ENCODE results near the gene PRR11.

DNA sequence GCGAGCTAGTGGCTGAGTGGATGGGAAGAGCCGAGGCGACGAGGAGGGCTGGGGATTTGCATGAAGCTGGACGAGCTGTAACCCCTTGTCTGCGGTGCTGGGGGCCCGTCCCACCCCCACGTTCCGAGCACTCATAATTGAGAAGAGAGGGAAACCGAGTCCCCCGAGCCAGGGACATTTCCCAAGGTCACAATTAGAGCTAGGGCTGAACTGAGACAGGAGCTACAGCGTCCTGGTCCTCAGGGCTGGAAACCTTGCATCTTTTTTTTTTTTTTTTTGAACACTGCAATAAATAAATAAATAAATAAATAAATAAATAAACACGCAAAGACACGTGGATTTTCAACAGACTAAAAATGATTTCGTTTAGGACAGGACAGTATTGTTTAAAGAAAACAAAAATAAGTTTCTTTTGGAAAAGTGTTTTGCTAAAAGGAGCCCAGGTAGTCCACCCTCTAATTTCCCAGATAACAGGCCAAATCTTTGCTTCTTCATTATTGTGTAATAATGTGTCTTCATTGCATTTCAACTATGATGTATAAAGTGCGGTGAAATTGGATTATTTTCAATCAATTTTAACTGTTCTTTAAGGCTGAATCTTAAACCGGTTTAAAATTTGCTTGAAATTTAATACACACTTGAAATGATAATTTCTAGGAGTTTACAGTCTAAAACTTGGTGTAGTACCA lies 65.8 kb downstream of the PRR11 start:
- TF ChIP-seq, protein P1, sequence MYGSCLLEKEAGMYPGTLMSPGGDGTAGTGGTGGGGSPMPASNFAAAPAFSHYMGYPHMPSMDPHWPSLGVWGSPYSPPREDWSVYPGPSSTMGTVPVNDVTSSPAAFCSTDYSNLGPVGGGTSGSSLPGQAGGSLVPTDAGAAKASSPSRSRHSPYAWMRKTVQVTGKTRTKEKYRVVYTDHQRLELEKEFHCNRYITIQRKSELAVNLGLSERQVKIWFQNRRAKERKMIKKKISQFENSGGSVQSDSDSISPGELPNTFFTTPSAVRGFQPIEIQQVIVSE (CRISPR knock-in tag; IDR thresholded peaks at IDR 0.05; ENCODE audit: borderline replicate concordance): no peak
- TF ChIP-seq ATF1 (CRISPR knock-in tag; IDR thresholded peaks at IDR 0.05): no peak
- TF ChIP-seq FOXJ3 (CRISPR knock-in tag; IDR thresholded peaks at IDR 0.05; ENCODE audit: borderline replicate concordance): no peak
- TF ChIP-seq, protein P2, sequence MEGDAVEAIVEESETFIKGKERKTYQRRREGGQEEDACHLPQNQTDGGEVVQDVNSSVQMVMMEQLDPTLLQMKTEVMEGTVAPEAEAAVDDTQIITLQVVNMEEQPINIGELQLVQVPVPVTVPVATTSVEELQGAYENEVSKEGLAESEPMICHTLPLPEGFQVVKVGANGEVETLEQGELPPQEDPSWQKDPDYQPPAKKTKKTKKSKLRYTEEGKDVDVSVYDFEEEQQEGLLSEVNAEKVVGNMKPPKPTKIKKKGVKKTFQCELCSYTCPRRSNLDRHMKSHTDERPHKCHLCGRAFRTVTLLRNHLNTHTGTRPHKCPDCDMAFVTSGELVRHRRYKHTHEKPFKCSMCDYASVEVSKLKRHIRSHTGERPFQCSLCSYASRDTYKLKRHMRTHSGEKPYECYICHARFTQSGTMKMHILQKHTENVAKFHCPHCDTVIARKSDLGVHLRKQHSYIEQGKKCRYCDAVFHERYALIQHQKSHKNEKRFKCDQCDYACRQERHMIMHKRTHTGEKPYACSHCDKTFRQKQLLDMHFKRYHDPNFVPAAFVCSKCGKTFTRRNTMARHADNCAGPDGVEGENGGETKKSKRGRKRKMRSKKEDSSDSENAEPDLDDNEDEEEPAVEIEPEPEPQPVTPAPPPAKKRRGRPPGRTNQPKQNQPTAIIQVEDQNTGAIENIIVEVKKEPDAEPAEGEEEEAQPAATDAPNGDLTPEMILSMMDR (IDR thresholded peaks at IDR 0.05): no peak
- TF ChIP-seq, protein P3, sequence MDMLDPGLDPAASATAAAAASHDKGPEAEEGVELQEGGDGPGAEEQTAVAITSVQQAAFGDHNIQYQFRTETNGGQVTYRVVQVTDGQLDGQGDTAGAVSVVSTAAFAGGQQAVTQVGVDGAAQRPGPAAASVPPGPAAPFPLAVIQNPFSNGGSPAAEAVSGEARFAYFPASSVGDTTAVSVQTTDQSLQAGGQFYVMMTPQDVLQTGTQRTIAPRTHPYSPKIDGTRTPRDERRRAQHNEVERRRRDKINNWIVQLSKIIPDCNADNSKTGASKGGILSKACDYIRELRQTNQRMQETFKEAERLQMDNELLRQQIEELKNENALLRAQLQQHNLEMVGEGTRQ (CRISPR knock-in tag; IDR thresholded peaks at IDR 0.05): no peak
- TF ChIP-seq CREB1 (CRISPR knock-in tag; IDR thresholded peaks at IDR 0.05): no peak
- TF ChIP-seq, protein P4, sequence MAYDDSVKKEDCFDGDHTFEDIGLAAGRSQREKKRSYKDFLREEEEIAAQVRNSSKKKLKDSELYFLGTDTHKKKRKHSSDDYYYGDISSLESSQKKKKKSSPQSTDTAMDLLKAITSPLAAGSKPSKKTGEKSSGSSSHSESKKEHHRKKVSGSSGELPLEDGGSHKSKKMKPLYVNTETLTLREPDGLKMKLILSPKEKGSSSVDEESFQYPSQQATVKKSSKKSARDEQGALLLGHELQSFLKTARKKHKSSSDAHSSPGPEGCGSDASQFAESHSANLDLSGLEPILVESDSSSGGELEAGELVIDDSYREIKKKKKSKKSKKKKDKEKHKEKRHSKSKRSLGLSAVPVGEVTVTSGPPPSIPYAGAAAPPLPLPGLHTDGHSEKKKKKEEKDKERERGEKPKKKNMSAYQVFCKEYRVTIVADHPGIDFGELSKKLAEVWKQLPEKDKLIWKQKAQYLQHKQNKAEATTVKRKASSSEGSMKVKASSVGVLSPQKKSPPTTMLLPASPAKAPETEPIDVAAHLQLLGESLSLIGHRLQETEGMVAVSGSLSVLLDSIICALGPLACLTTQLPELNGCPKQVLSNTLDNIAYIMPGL (CRISPR knock-in tag; IDR thresholded peaks at IDR 0.05): 0 out of 2 replicates have a peak, but pooled peaks have one; percentile 1
- TF ChIP-seq, protein P5, sequence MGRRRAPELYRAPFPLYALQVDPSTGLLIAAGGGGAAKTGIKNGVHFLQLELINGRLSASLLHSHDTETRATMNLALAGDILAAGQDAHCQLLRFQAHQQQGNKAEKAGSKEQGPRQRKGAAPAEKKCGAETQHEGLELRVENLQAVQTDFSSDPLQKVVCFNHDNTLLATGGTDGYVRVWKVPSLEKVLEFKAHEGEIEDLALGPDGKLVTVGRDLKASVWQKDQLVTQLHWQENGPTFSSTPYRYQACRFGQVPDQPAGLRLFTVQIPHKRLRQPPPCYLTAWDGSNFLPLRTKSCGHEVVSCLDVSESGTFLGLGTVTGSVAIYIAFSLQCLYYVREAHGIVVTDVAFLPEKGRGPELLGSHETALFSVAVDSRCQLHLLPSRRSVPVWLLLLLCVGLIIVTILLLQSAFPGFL (CRISPR knock-in tag; IDR thresholded peaks at IDR 0.05; ENCODE audit: borderline replicate concordance): no peak
- TF ChIP-seq, protein P6, sequence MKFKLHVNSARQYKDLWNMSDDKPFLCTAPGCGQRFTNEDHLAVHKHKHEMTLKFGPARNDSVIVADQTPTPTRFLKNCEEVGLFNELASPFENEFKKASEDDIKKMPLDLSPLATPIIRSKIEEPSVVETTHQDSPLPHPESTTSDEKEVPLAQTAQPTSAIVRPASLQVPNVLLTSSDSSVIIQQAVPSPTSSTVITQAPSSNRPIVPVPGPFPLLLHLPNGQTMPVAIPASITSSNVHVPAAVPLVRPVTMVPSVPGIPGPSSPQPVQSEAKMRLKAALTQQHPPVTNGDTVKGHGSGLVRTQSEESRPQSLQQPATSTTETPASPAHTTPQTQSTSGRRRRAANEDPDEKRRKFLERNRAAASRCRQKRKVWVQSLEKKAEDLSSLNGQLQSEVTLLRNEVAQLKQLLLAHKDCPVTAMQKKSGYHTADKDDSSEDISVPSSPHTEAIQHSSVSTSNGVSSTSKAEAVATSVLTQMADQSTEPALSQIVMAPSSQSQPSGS (CRISPR knock-in tag; IDR thresholded peaks at IDR 0.05; ENCODE audit: borderline replicate concordance, low read depth): no peak
- TF ChIP-seq, protein P7, sequence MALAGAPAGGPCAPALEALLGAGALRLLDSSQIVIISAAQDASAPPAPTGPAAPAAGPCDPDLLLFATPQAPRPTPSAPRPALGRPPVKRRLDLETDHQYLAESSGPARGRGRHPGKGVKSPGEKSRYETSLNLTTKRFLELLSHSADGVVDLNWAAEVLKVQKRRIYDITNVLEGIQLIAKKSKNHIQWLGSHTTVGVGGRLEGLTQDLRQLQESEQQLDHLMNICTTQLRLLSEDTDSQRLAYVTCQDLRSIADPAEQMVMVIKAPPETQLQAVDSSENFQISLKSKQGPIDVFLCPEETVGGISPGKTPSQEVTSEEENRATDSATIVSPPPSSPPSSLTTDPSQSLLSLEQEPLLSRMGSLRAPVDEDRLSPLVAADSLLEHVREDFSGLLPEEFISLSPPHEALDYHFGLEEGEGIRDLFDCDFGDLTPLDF (CRISPR knock-in tag; IDR thresholded peaks at IDR 0.05): no peak
